NOMO-1 (cell line): ENCODE data around the gene MED16.

ENCODE experiments used
- DNase-seq, 2 experiments: peaks; one replicate each; lab custom pipeline; 2025; ENCODE audit not compliant: unreplicated experiment in 2 of 2; lab: John Stamatoyannopoulos, UW

MED16 gene

GRCh38 chr19:875265-875879 is 17.6 kb downstream of the MED16 start:
- no peak for DNase-seq

GRCh38 chr19:873561-874041 is 19.4 kb downstream of the MED16 start:
- no peak for DNase-seq

- DNase-seq: no peak
These were observed 19.9 kb downstream of the MED16 start for GRCh38 chr19:873084-873483.

- peak; percentile 57 to 60 for DNase-seq
These were observed 20.6 kb downstream of the MED16 start for GRCh38 chr19:872266-872951.

GRCh38 chr19:871446-872265 is 21.3 kb downstream of the MED16 start:
- DNase-seq: no peak

GRCh38 chr19:870963-871401 is 22.0 kb downstream of the MED16 start:
- DNase-seq: no peak

- no peak for DNase-seq
These were observed 22.7 kb downstream of the MED16 start for GRCh38 chr19:870314-870713.

- DNase-seq: no peak
These were observed 23.5 kb downstream of the MED16 start for GRCh38 chr19:869245-870177.

GRCh38 chr19:868458-869244 is 24.3 kb downstream of the MED16 start:
- DNase-seq: no peak

GRCh38 chr19:867855-868457 is 25.0 kb downstream of the MED16 start:
- DNase-seq: no peak

GRCh38 chr19:867301-867793 is 25.6 kb downstream of the MED16 start:
- DNase-seq: no peak

- no peak for DNase-seq
These were observed 26.2 kb downstream of the MED16 start for GRCh38 chr19:866769-867300.

- DNase-seq: no peak
These were observed 29.7 kb downstream of the MED16 start for GRCh38 chr19:863315-863620.

GRCh38 chr19:862581-863314 is 30.2 kb downstream of the MED16 start:
- DNase-seq: no peak

GRCh38 chr19:861756-862580 is 31.0 kb downstream of the MED16 start:
- DNase-seq: peak in 1 of 2 experiments; percentile 40

GRCh38 chr19:861141-861755 is 31.7 kb downstream of the MED16 start:
- no peak for DNase-seq
